ENCODE results near the gene ULK2.

The ULK2 gene

GRCh38 chr17:19755821-19756510 lies 111.8 kb downstream of the ULK2 start:
- Histone ChIP-seq H3K4me3 (ENCODE audit: low read length in 2 of 2) (no peak overlapping the region), H3K27ac (ENCODE audit: low read length) (no peak overlapping the region), H3K36me3 (ENCODE audit: control insufficient read depth in 2 of 2, insufficient read depth in 2 of 2, low read length in 2 of 2) (no peaks in the 10 kb centered on the region), H3K27me3 (ENCODE audit: control insufficient read depth in 1 of 2, insufficient read depth in 2 of 2, low read length in 2 of 2) (no peaks in the 10 kb centered on the region), H3K9me3 (ENCODE audit: control insufficient read depth in 2 of 2, low read length in 2 of 2) (no peaks in the 10 kb centered on the region), H3K4me1 (ENCODE audit: control insufficient read depth, insufficient read depth, low read length) (peaks cover 15% of the 10 kb centered on the region), H3K9ac (ENCODE audit: low read length in 2 of 2) (no peak overlapping the region)

GRCh38 chr17:19755392-19755791 lies 112.3 kb downstream of the ULK2 start:
- Histone ChIP-seq H3K4me1 (ENCODE audit: control insufficient read depth, insufficient read depth, low read length) (peaks cover 15% of the 10 kb centered on the region), H3K9me3 (ENCODE audit: control insufficient read depth in 2 of 2, low read length in 2 of 2) (no peaks in the 10 kb centered on the region), H3K27ac (ENCODE audit: low read length) (no peak overlapping the region), H3K27me3 (ENCODE audit: control insufficient read depth in 1 of 2, insufficient read depth in 2 of 2, low read length in 2 of 2) (no peaks in the 10 kb centered on the region), H3K9ac (ENCODE audit: low read length in 2 of 2) (no peak overlapping the region), H3K36me3 (ENCODE audit: control insufficient read depth in 2 of 2, insufficient read depth in 2 of 2, low read length in 2 of 2) (no peaks in the 10 kb centered on the region), H3K4me3 (ENCODE audit: low read length in 2 of 2) (no peak overlapping the region)

GRCh38 chr17:19753661-19754463 lies 113.9 kb downstream of the ULK2 start:
- H3K9me3 ChIP-seq (ENCODE audit: control insufficient read depth in 2 of 2, low read length in 2 of 2) = no peaks in the 10 kb centered on the region
- H3K27me3 ChIP-seq (ENCODE audit: control insufficient read depth in 1 of 2, insufficient read depth in 2 of 2, low read length in 2 of 2) = no peaks in the 10 kb centered on the region
- H3K27ac ChIP-seq (ENCODE audit: low read length) = no peak overlapping the region
- H3K4me3 ChIP-seq (ENCODE audit: low read length in 2 of 2) = no peak overlapping the region
- peaks cover 15% of the 10 kb centered on the region for H3K4me1 ChIP-seq (ENCODE audit: control insufficient read depth, insufficient read depth, low read length)
- H3K36me3 ChIP-seq (ENCODE audit: control insufficient read depth in 2 of 2, insufficient read depth in 2 of 2, low read length in 2 of 2) = no peaks in the 10 kb centered on the region
- no peak overlapping the region for H3K9ac ChIP-seq (ENCODE audit: low read length in 2 of 2)

- Histone ChIP-seq H3K27ac (ENCODE audit: low read length) (peak overlapping the region; percentile 58), H3K4me3 (ENCODE audit: low read length in 2 of 2) (peak overlapping the region in 1 of 2 donors; percentile 22), H3K36me3 (ENCODE audit: control insufficient read depth in 2 of 2, insufficient read depth in 2 of 2, low read length in 2 of 2) (no peaks in the 10 kb centered on the region), H3K27me3 (ENCODE audit: control insufficient read depth in 1 of 2, insufficient read depth in 2 of 2, low read length in 2 of 2) (no peaks in the 10 kb centered on the region), H3K4me1 (ENCODE audit: control insufficient read depth, insufficient read depth, low read length) (peaks cover 21% of the 10 kb centered on the region), H3K9me3 (ENCODE audit: control insufficient read depth in 2 of 2, low read length in 2 of 2) (no peaks in the 10 kb centered on the region), H3K9ac (ENCODE audit: low read length in 2 of 2) (no peak overlapping the region)
These were observed 114.7 kb downstream of the ULK2 start for GRCh38 chr17:19753051-19753509.

- H3K9ac ChIP-seq (ENCODE audit: low read length in 2 of 2) = no peak overlapping the region
These were observed 115.3 kb downstream of the ULK2 start for GRCh38 chr17:19752216-19753050.

GRCh38 chr17:19750835-19751234 lies 116.9 kb downstream of the ULK2 start:
- no peaks in the 10 kb centered on the region for H3K27me3 ChIP-seq (ENCODE audit: control insufficient read depth in 1 of 2, insufficient read depth in 2 of 2, low read length in 2 of 2)
- H3K36me3 ChIP-seq (ENCODE audit: control insufficient read depth in 2 of 2, insufficient read depth in 2 of 2, low read length in 2 of 2) = no peaks in the 10 kb centered on the region
- H3K4me3 ChIP-seq (ENCODE audit: low read length in 2 of 2) = no peak overlapping the region
- H3K4me1 ChIP-seq (ENCODE audit: control insufficient read depth, insufficient read depth, low read length) = peaks cover 23% of the 10 kb centered on the region
- no peaks in the 10 kb centered on the region for H3K9me3 ChIP-seq (ENCODE audit: control insufficient read depth in 2 of 2, low read length in 2 of 2)
- H3K9ac ChIP-seq (ENCODE audit: low read length in 2 of 2) = no peak overlapping the region
- no peak overlapping the region for H3K27ac ChIP-seq (ENCODE audit: low read length)

More at GRCh38 chr17:19752216-19753050, 115.3 kb downstream of the ULK2 start:
- Histone ChIP-seq H3K9me3 (ENCODE audit: control insufficient read depth in 2 of 2, low read length in 2 of 2) (no peaks in the 10 kb centered on the region), H3K4me3 (ENCODE audit: low read length in 2 of 2) (peak overlapping the region in 1 of 2 donors; percentile 22), H3K36me3 (ENCODE audit: control insufficient read depth in 2 of 2, insufficient read depth in 2 of 2, low read length in 2 of 2) (no peaks in the 10 kb centered on the region), H3K27ac (ENCODE audit: low read length) (peak overlapping the region; percentile 58), H3K4me1 (ENCODE audit: control insufficient read depth, insufficient read depth, low read length) (peaks cover 23% of the 10 kb centered on the region), H3K27me3 (ENCODE audit: control insufficient read depth in 1 of 2, insufficient read depth in 2 of 2, low read length in 2 of 2) (no peaks in the 10 kb centered on the region)

GRCh38 chr17:19750020-19750572 lies 117.6 kb downstream of the ULK2 start:
- peaks cover 28% of the 10 kb centered on the region for H3K4me1 ChIP-seq (ENCODE audit: control insufficient read depth, insufficient read depth, low read length)
- H3K27me3 ChIP-seq (ENCODE audit: control insufficient read depth in 1 of 2, insufficient read depth in 2 of 2, low read length in 2 of 2) = no peaks in the 10 kb centered on the region
- H3K27ac ChIP-seq (ENCODE audit: low read length) = no peak overlapping the region
- no peak overlapping the region for H3K4me3 ChIP-seq (ENCODE audit: low read length in 2 of 2)
- no peak overlapping the region for H3K9ac ChIP-seq (ENCODE audit: low read length in 2 of 2)
- no peaks in the 10 kb centered on the region for H3K9me3 ChIP-seq (ENCODE audit: control insufficient read depth in 2 of 2, low read length in 2 of 2)
- no peaks in the 10 kb centered on the region for H3K36me3 ChIP-seq (ENCODE audit: control insufficient read depth in 2 of 2, insufficient read depth in 2 of 2, low read length in 2 of 2)

GRCh38 chr17:19748807-19749193 lies 118.9 kb downstream of the ULK2 start:
- Histone ChIP-seq H3K4me1 (ENCODE audit: control insufficient read depth, insufficient read depth, low read length) (peaks cover 32% of the 10 kb centered on the region), H3K4me3 (ENCODE audit: low read length in 2 of 2) (no peak overlapping the region), H3K9me3 (ENCODE audit: control insufficient read depth in 2 of 2, low read length in 2 of 2) (no peaks in the 10 kb centered on the region), H3K27me3 (ENCODE audit: control insufficient read depth in 1 of 2, insufficient read depth in 2 of 2, low read length in 2 of 2) (no peaks in the 10 kb centered on the region), H3K27ac (ENCODE audit: low read length) (no peak overlapping the region), H3K9ac (ENCODE audit: low read length in 2 of 2) (no peak overlapping the region), H3K36me3 (ENCODE audit: control insufficient read depth in 2 of 2, insufficient read depth in 2 of 2, low read length in 2 of 2) (no peaks in the 10 kb centered on the region)

- H3K9ac ChIP-seq (ENCODE audit: low read length in 2 of 2) = no peak within 1 kb of the TSS
- peaks cover 26% of the 10 kb centered on the region for H3K4me1 ChIP-seq (ENCODE audit: control insufficient read depth, insufficient read depth, low read length)
- H3K27me3 ChIP-seq (ENCODE audit: control insufficient read depth in 1 of 2, insufficient read depth in 2 of 2, low read length in 2 of 2) = no peaks in the 10 kb centered on the region
- no peak within 1 kb of the TSS for H3K27ac ChIP-seq (ENCODE audit: low read length)
- H3K36me3 ChIP-seq (ENCODE audit: control insufficient read depth in 2 of 2, insufficient read depth in 2 of 2, low read length in 2 of 2) = no peaks in the 10 kb centered on the region
- H3K9me3 ChIP-seq (ENCODE audit: control insufficient read depth in 2 of 2, low read length in 2 of 2) = no peaks in the 10 kb centered on the region
- no peak within 1 kb of the TSS for H3K4me3 ChIP-seq (ENCODE audit: low read length in 2 of 2)
These were observed 119.6 kb downstream of the ULK2 start, which contains the start of gene ALDH3A1 for GRCh38 chr17:19747829-19748806. Gene ALDH3A1, minus strand, starts transcription at chr17:19748298. Its CDS starts 3,169 bp downstream, at chr17:19745129.

Data from stomach smooth muscle (tissue), 2 donors.